Mesodermal cell (in vitro differentiated cells): ENCODE results near the gene ZDHHC23. TPM values are rescaled to one million over a fixed set of nuclear protein-coding genes. Genes with fewer than 3 reads are reported as not detected.
A peak's percentile ranks its signal among the peaks of the same experiment; 100 is the strongest.

Experiments
- H3K27ac ChIP-seq: 2 replicates; pipeline ENCODE4 v1.7.0; 2013; ENCODE audit warnings: mild to moderate bottlenecking, low read depth, low read length, moderate library complexity; ENCODE audit not compliant: severe bottlenecking
- H3K36me3 ChIP-seq: 2 replicates; pipeline ENCODE4 v1.7.1; 2013; ENCODE audit warnings: mild to moderate bottlenecking, low read length, moderate library complexity; ENCODE audit not compliant: control insufficient read depth, insufficient read depth
- H3K4me1 ChIP-seq: one replicate; pipeline ENCODE4 v1.7.1; 2013; ENCODE audit warnings: mild to moderate bottlenecking, low read length; ENCODE audit not compliant: insufficient read depth, control insufficient read depth, poor library complexity, severe bottlenecking
- H3K4me3 ChIP-seq: 2 replicates; pipeline ENCODE4 v1.7.0; 2013; ENCODE audit warnings: low read length, control low read depth, mild to moderate bottlenecking; ENCODE audit not compliant: insufficient read depth, poor library complexity, severe bottlenecking; ENCODE audit errors: extremely low read depth
- H3K9me3 ChIP-seq: 2 replicates; pipeline ENCODE4 v1.7.1; 2013; ENCODE audit warnings: mild to moderate bottlenecking, low read length, moderate library complexity; ENCODE audit not compliant: control insufficient read depth
- WGBS, 2 experiments: methylation state at CpG; one replicate each; pipeline ENCODE4 v1.1.5; 2013; ENCODE audit warnings: missing lambda C conversion rate in 2 of 2; ENCODE audit not compliant: insufficient coverage in 2 of 2; 5-methylcytosine and 5-hydroxymethylcytosine counted together
- polyA plus RNA-seq, 2 experiments: library from polyadenylated mRNA; stranded (reverse); fragments of 50-300 nt; gene quantifications; one replicate each; pipeline ENCODE4 v1.2.3, GENCODE V29; 2013

ZDHHC23 gene
- polyA plus RNA-seq (2013, experiment 1 of 2): 1.5 TPM
- 1.2 TPM for polyA plus RNA-seq (2013, experiment 2 of 2)

- Histone ChIP-seq H3K4me3 (peak within 1 kb of the TSS; percentile 44), H3K27ac (no peak within 1 kb of the TSS), H3K9me3 (no peaks in the 10 kb centered on the region), H3K36me3 (no peaks in the 10 kb centered on the region), H3K4me1 (no peaks in the 10 kb centered on the region)
- 0 to 1% methylated on average over 48 to 64 of the region's 80 CpGs for WGBS, 2 experiments
Observed at GRCh38 chr3:113947372-113948014, at the start of gene ZDHHC23. Gene ZDHHC23, plus strand, starts transcription at chr3:113948013. Its CDS starts 790 bp downstream, at chr3:113948803.

GRCh38 chr3:113898892-113899291 lies 48.9 kb upstream of the ZDHHC23 start:
- Histone ChIP-seq H3K9me3 (no peaks in the 10 kb centered on the region), H3K4me3 (no peak overlapping the region), H3K36me3 (no peaks in the 10 kb centered on the region), H3K27ac (no peak overlapping the region), H3K4me1 (peaks cover 8% of the 10 kb centered on the region)
- WGBS, 2 experiments: 100% methylated on average over 1 of the region's 2 CpGs; no CpG with 5 or more reads in 1 of the 2 experiments

DNA sequence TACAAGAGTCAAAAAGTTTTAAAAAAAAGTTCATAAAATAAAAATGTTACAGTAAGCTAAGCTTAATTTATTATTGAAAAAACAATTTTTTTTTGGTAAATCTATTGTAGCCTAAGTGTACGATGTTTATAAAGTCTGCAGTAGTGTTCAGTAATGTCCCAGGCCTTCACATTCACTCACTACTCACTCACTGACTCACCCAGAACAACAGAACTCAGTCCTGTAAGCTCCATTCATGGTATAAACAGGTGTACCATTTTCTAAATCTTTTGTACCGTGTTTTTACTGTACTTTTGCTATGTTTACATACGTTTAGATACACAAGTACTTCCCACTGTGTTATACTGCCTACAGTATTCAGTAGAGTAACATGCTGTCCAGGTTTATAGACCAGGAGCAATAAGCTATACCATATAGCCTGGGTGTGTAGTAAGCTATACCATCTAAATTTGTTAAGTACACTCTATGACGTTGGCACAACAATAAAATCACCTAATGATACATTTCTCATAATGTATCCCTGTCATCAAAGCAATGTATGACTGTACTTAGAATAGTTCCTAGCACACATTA lies 41.2 kb upstream of the ZDHHC23 start:
- H3K4me1 ChIP-seq: no peaks in the 10 kb centered on the region
- H3K36me3 ChIP-seq: no peaks in the 10 kb centered on the region
- H3K9me3 ChIP-seq: no peaks in the 10 kb centered on the region
- WGBS, 2 experiments: 100% methylated on average over 2 of the region's 4 CpGs; no CpG with 5 or more reads in 1 of the 2 experiments
- no peak overlapping the region for H3K27ac ChIP-seq
- H3K4me3 ChIP-seq: no peak overlapping the region

DNA sequence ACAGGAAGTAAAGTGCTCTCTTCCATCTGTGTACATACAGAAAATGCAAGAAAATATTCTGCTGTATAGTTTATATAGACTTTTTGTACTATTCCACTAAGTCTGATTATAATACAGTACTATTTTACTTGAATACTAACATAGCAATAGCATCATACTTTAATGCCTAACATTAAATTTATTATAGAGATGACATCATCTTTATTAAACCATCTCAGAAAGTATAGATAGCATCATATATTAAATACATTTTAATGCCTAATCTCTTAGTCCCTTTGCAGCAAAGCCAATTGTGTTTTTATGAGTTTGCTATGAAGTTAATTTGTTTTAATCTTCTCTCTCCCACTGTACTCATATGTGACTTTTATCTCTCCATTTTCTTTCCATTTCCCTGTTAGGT lies 39.7 kb upstream of the ZDHHC23 start:
- H3K4me3 ChIP-seq: no peak overlapping the region
- no peaks in the 10 kb centered on the region for H3K36me3 ChIP-seq
- H3K4me1 ChIP-seq: no peaks in the 10 kb centered on the region
- H3K9me3 ChIP-seq: no peaks in the 10 kb centered on the region
- H3K27ac ChIP-seq: no peak overlapping the region

GRCh38 chr3:113910966-113911365 lies 36.8 kb upstream of the ZDHHC23 start:
- H3K4me1 ChIP-seq: no peaks in the 10 kb centered on the region
- WGBS, 2 experiments: 97% methylated on average over 3 of the region's 5 CpGs; no CpG with 5 or more reads in 1 of the 2 experiments
- H3K9me3 ChIP-seq: no peaks in the 10 kb centered on the region
- H3K4me3 ChIP-seq: no peak overlapping the region
- no peak overlapping the region for H3K27ac ChIP-seq
- H3K36me3 ChIP-seq: no peaks in the 10 kb centered on the region

- H3K27ac ChIP-seq: no peak overlapping the region
- H3K36me3 ChIP-seq: no peaks in the 10 kb centered on the region
- H3K4me3 ChIP-seq: no peak overlapping the region
- 62 to 82% methylated on average over 1 to 3 of the region's 3 CpGs for WGBS, 2 experiments
- H3K9me3 ChIP-seq: no peaks in the 10 kb centered on the region
- no peaks in the 10 kb centered on the region for H3K4me1 ChIP-seq
Observed at GRCh38 chr3:113912552-113913236, 35.1 kb upstream of the ZDHHC23 start.

DNA sequence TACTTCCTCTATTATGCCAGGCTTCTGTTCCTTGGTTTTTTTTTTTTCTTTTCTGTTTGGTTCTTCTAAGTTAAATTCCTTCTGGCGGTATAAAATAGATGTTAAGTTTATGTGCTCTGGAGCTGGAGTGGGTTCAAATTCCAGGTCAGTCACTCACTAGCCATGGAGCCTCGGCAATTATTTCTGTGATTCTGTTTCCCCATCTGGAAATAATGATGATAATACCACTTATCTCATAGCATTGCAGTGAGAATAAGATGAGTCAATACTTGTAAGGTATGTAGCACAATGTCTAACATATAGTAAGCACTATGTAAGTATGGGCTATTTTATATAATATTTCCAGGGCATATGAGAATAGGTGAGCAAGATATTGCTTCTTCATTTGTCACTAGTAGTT lies 33.2 kb upstream of the ZDHHC23 start:
- no peaks in the 10 kb centered on the region for H3K36me3 ChIP-seq
- 67% methylated on average over 1 of the region's 2 CpGs; no CpG with 5 or more reads in 1 of the 2 experiments for WGBS, 2 experiments
- no peaks in the 10 kb centered on the region for H3K4me1 ChIP-seq
- no peaks in the 10 kb centered on the region for H3K9me3 ChIP-seq
- H3K4me3 ChIP-seq: no peak overlapping the region
- no peak overlapping the region for H3K27ac ChIP-seq

DNA sequence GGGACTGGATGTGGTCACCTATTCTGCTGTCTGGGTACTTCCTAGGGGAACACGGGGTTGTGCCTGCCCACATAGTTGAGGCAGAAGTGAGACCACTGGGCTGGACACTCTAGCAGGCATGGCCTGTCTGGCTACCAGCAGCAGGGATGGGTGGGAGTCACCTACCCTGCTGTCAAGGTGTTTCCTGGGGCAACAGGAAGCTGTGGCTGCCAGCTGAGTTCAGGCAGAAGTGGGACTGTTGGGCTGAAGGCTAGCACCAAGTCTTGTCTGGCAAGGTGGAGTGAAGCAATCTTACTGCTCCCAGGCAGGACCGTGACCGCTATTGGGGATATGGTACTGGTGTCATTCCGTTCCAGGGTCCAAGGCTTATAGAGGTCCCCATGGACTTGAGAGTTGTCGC lies 20.3 kb upstream of the ZDHHC23 start:
- 83 to 90% methylated on average over 2 to 5 of the region's 5 CpGs for WGBS, 2 experiments
- Histone ChIP-seq H3K4me3 (no peak overlapping the region), H3K9me3 (peaks cover 6% of the 10 kb centered on the region), H3K4me1 (no peaks in the 10 kb centered on the region), H3K27ac (no peak overlapping the region), H3K36me3 (no peaks in the 10 kb centered on the region)

DNA sequence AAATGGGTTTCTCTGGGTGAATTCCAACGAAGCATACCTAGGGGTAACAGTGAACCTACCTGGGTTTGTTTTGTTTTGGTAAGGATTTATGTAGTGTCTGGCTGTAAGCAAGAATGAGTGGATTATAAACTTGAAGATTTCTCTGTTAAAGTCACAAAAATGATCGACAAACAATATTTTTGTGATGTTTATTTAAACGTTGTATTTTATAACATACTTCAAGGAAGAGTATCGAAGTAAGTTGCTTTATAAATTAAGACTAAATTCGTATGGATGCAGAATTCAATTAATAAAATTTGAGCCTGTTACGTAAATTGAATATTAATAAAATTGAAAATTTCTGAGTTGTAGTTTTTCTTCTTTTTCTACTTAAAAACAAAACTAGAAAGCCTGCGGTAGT lies 982 bp upstream of the ZDHHC23 start:
- Histone ChIP-seq H3K4me3 (peak overlapping the region; percentile 44), H3K27ac (no peak overlapping the region)
- WGBS, 2 experiments: 45 to 66% methylated on average over 2 of the region's 7 CpGs

GRCh38 chr3:113948015-113948917 lies 453 bp downstream of the ZDHHC23 start:
- Histone ChIP-seq H3K4me1 (no peaks in the 10 kb centered on the region), H3K9me3 (no peaks in the 10 kb centered on the region), H3K4me3 (peak overlapping the region; percentile 44), H3K27ac (no peak overlapping the region), H3K36me3 (no peaks in the 10 kb centered on the region)
- 3 to 4% methylated on average over 51 to 53 of the region's 65 CpGs for WGBS, 2 experiments

More for the DNA sequence above, 982 bp upstream of the ZDHHC23 start:
- Histone ChIP-seq H3K4me1 (no peaks in the 10 kb centered on the region), H3K9me3 (no peaks in the 10 kb centered on the region), H3K36me3 (no peaks in the 10 kb centered on the region)
